HG03060 (cell line): ENCODE data around the gene PRAMEF12.
"Not testable (repeated sequence)": the region's sequence is repeated elsewhere in the genome, so short reads cannot be mapped to it uniquely, and the experiment has no call there.

Experiments used
- ATAC-seq: cut with Tn5 transposase; IDR thresholded peaks from one replicate; pipeline ENCODE4 v1.9.1; 2021; ENCODE audit warnings: low read depth, moderate number of reproducible peaks; ENCODE audit not compliant: unreplicated experiment

PRAMEF12 gene

GRCh38 chr1:12773438-12773837, at the start of gene PRAMEF12:
Gene PRAMEF12 (plus strand): TSS chr1:12773738. CDS start chr1:12774868, 1,130 bp downstream.
- ATAC-seq, result no peak

GRCh38 chr1:12728391-12728790, 45.1 kb upstream of the PRAMEF12 start:
- no peak for ATAC-seq

DNA sequence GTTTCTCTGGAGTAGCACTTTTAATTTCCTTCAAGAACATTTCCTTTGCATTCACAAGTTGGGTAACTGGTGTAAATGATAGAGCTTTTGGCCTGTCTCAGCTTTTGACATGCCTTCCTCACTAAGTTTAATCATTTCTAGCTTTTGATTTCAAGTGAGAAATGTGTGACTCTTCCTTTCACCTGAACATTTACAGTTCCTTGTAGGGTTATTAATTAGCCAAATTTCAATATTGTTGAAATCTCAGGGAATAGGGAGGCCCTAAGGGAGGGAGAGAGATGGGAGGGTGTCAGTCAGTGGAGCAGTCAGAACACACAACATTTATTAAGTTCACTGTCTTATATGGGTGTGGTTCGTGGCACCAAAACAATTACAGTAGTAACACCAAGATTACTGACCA, 43.4 kb upstream of the PRAMEF12 start:
- no peak for ATAC-seq

DNA sequence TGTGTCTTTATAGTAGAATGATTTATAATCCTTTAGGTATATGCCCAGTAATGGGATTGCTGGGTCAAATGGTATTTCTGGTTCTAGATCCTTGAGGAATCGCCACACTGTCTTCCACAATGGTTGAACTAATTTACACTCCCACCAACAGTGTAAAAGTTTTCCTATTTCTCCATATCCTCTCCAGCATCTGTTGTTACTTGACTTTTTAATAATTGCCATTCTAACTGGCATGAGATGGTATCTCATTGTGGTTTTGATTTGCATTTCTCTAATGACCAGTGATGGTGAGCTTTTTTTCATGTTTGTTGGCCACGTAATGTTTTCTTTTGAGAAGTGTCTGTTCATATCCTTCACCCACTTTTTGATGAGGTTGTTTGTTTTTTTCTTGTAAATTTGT, 42.5 kb upstream of the PRAMEF12 start:
- ATAC-seq, result not testable (repeated sequence)

GRCh38 chr1:12734651-12735050, 38.9 kb upstream of the PRAMEF12 start:
- no peak for ATAC-seq

DNA sequence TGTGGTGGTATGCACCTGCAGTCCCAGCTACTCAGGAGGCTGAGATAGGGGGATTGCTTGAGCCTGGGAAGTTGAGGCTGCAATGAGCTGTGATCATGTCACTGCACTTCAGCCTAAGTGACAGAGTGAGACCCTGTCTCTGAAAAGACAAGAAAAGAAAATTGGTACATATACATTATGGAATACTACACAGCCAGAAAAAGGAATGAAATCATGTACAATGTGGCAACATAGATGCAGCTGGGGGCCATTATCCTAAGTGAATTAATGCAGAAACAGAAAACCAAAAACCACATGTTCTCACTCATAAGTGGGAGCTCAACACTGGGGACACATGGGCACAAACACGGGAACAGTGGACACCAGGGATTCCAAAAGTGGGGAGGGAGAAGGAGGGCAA, 34.6 kb upstream of the PRAMEF12 start:
- ATAC-seq, result no peak

DNA sequence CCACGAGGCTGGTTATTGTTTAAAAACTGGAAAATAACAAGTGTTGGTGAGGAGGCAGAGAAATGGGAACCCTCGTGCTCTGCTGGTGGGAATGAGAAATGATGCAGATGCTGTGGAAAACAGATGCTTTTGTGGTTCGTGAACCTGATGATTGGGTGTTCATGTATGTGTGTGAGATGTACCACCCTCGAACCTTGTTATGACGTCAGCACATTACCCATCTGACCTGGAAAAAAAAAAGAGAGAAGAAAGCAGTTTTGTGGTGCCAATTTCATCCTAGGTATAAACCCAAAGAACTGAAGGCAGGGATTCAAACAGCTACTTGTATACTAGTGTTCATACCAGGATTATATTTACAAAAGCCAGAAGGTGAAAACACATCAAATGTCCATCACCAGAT, 33.9 kb upstream of the PRAMEF12 start:
- ATAC-seq, result no peak

DNA sequence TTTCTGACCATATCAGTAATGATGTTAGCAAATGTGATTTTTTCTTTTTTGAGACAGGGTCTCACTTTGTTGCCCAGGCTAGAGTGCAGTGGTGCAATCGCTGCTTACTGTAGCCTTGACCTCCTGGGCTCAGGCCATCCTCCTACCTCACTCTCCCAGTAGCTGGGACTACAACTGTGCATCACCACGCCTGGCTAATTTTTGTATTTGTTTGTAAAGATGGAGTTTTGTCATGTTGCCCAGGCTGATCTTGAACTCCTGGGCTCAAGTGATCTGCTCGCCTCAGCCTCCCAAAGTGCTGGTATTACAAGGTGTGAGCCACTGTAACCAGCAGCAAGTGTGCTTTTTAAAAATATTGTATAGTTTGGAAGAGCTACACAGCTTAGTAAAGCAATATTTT, 31.6 kb upstream of the PRAMEF12 start:
- no peak for ATAC-seq

DNA sequence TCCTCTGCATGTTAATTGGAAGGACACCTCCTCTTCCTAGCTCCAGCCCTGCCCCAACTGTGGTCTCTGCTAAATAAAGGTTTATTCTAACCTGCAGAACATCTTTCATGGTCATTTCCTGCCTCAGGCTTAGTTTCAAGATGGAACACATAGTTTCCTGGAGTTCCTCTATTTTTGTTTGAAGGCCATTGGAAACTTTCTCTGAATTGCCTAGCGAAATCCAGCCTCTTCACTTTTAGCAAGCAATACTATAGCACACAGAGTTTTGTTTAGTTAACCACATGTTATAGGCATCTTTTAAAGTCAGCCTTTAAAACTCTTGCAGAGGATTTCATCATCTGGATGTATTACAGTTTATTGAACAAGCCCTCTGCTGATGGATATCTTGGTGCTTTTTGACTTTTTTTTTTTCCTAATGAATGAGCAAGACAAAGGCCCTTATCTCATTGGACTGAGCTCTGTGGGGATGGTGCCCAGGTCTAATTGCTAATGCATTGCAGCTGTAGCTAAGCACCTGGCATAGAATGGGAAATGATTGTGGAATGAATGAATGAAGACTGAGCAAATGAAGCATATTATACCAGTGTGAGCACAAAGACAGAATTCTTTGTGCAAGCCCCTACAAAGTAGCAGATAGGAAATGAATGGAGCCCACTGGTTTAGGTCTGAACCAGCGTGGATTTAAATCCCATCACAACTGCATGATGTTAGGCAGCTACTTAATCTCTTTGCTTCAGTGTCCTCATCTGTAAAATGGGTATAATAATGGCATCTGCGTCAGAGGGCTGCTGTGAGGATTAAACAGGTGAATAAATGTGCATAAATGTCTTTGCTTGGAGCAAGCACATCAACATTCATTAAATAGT, 28.2 kb upstream of the PRAMEF12 start:
- no peak for ATAC-seq

- ATAC-seq, result no peak
These were observed 27.6 kb upstream of the PRAMEF12 start, which contains the start of gene CFAP107 for GRCh38 chr1:12745992-12746323. Gene CFAP107 (plus strand): TSS chr1:12746200. CDS start chr1:12746431, 231 bp downstream.

- ATAC-seq, result no peak
These were observed 24.7 kb upstream of the PRAMEF12 start for GRCh38 chr1:12748778-12749355.

DNA sequence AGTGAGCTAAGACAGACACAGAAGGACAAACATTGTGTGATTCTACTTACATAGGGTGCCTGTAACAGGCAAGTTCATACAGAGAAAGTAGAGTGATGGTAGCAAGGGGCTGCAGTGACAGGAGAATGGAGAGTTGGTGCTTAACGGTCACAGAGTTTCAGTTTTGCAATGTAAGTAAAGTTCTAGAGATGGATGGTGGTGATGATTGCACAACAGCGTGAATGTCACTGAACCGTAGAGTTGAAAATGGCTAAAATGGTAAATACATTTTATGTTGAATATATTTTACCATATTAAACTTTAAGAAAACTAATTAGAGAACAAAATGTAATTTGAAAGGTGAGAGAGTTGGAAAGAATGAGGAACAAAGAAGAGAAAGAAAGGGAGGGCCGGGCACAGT, 18.8 kb upstream of the PRAMEF12 start:
- no peak for ATAC-seq

GRCh38 chr1:12756273-12756672, 17.3 kb upstream of the PRAMEF12 start:
- no peak for ATAC-seq

GRCh38 chr1:12756768-12757413, 16.6 kb upstream of the PRAMEF12 start:
- no peak for ATAC-seq

DNA sequence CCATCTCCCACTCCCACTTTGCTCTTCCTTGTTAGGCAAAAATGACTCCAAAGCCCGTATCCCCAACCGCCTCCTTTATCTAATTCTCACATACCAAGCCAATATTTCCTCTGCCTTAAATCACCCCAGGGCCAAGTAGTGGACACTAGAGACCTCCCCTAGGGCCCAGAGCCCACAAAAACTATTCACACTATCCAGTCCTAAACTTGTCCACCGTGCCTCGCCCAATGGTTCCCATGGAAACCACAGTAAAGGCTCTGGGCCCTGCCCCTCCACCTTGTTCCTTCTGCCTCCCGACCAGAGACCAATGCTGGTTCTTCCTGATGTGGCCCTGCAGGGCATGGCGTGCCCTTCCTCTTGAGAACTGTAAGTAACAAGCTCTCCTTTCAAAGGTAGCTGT, 15.7 kb upstream of the PRAMEF12 start:
- ATAC-seq, result no peak

- no peak for ATAC-seq
These were observed 13.2 kb upstream of the PRAMEF12 start for GRCh38 chr1:12760256-12760795.

- ATAC-seq, result no peak
These were observed 11.8 kb upstream of the PRAMEF12 start for GRCh38 chr1:12761781-12762180.

DNA sequence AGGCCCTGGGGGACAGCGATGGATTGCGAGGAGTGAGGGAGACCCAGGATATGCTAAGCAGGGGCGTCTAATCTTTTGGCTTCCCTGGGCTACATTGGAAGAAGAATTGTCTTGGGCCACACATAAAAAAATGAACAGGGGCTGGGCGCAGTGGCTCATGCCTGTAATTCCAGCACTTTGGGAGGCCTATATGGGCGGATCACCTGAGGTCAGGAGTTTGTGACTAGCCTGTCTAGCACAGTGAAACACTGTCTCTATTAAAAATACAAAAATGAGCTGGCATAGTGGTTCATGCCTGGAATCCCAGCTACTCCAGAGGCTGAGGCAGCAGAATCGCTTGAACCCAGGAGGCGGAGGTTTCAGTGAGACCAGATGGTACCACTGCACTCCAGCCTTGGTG, 10.8 kb upstream of the PRAMEF12 start:
- ATAC-seq, result no peak

DNA sequence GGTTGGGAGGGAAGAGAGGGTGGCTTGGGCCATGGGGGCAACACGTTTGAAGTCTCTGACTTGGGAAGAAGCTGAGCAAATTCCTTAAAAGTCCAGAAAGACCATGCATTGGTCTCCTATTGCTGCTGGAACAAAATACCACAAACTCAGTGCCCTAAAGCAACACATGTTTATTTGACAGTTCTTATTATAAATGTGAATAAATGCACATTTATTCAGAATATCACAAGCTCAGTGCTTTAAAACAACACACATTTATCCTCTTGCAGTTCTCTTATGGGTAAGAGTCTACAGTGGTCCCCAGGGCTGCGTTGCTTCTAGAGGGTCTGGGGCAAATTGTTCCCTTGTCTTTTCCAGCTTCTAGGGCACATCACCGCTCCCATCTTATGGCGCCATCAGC, 10.1 kb upstream of the PRAMEF12 start:
- no peak for ATAC-seq

DNA sequence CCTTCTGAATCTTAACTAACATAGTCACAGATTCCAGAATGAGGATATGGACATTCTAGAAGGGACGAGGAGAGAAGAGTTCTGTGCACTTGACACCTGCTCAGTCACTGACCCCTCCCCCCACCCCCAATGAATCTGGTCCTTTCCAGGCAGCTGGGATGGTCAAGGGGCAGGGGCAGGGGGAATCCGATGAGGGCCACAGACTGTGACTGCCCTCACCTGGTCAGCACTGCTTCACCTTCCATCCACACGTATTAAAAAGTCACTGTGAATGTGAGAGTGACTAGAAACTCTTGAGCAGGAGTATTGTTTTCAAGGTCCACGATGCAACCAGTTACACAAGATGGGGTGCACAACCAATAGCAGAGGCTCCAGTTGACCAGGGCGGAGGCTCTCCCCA, 9.5 kb upstream of the PRAMEF12 start:
- no peak for ATAC-seq

DNA sequence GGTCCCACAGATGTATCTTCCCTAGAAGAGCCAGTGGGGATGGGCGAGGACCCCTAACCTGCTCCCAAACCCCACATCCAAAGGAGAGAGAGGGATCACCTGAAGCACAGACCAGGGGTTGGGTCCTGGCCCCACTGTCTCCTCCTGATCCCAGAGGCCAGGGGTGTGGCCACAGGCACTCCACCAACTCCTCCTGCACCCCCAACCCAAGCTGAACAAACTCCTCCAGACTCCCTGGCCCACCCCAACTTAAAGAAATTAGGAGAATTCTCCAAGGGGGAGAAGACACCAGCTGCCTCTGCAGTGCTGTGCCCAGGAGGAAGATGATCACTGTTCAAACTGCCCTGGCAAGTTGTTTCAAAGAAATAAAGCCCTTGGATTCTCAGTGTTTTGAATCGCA, 4.5 kb upstream of the PRAMEF12 start:
- no peak for ATAC-seq
